Endothelial cell (in vitro differentiated cells): ENCODE data around the gene RAE1. TPM values are rescaled to one million over a fixed set of nuclear protein-coding genes. Genes with fewer than 3 reads are reported as not detected.

Experiments
- DNase-seq: peaks from one replicate; pipeline ENCODE4 v3.0.0; 2021; ENCODE audit warnings: low spot score
- H3K27ac Mint-ChIP-seq: one replicate; pipeline ENCODE4 v1.8.0; 2021; ENCODE audit warnings: mixed read lengths, inconsistent platforms; ENCODE audit not compliant: unreplicated experiment
- H3K27me3 Mint-ChIP-seq: one replicate; pipeline ENCODE4 v1.8.0; 2021; ENCODE audit warnings: mild to moderate bottlenecking, moderate library complexity, mixed read lengths, inconsistent platforms; ENCODE audit not compliant: unreplicated experiment
- H3K36me3 Mint-ChIP-seq: one replicate; pipeline ENCODE4 v1.8.0; 2021; ENCODE audit warnings: mild to moderate bottlenecking, low read depth, mixed read lengths, inconsistent platforms; ENCODE audit not compliant: unreplicated experiment
- H3K4me1 Mint-ChIP-seq: one replicate; pipeline ENCODE4 v1.8.0; 2021; ENCODE audit warnings: mild to moderate bottlenecking, mixed read lengths, inconsistent platforms; ENCODE audit not compliant: unreplicated experiment
- H3K4me3 Mint-ChIP-seq: one replicate; pipeline ENCODE4 v1.8.0; 2021; ENCODE audit warnings: mild to moderate bottlenecking, mixed read lengths, inconsistent platforms; ENCODE audit not compliant: unreplicated experiment
- H3K9me3 Mint-ChIP-seq: one replicate; pipeline ENCODE4 v1.8.0; 2021; ENCODE audit warnings: mixed read lengths, inconsistent platforms; ENCODE audit not compliant: unreplicated experiment
- CTCF ChIP-seq: fragments of 200-600 bp; sonication (generic); IDR thresholded peaks from one replicate; pipeline ENCODE4 v1.5.0; 2021; ENCODE audit warnings: antibody characterized with exemption; ENCODE audit not compliant: unreplicated experiment
- total RNA-seq: library from RNA; stranded (reverse); fragmentation: NEBNext Ultra II Directional; extraction: Animal tissue kit (Norgen Biotek cat#: 25700); gene quantifications from one replicate; pipeline ENCODE4 v1.2.1, GENCODE V29; 2021; ENCODE audit not compliant: unreplicated experiment

The RAE1 gene
- total RNA-seq, 1 donor from 2014 or later, result 32.1 TPM

DNA sequence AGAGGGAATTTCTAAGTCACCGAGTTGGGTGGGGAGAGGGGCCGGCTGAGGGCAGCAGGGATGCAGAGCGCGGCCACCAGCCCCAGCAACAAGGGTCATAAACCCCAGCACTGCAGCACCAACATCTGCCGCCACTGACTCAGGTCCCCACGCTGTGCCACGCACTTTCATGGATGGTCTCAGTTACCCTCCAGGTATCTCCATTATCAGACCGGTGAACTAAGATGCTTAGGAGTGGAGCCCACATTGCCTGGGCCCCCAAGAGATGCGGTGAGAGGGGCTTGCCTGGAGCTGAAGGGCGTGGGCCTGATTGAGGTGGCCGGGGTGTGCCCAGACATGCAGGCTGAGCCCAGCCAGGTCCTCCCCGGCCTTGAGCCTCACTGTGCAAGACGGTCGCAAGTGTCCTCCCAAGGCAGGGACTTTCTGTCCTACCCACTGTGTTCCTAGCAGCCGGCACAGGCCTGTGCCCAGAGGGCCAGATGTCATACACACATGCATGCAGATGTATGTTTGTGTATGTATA is 59.4 kb downstream of the RAE1 start:
- no peaks in the 10 kb centered on the region for H3K9me3 Mint-ChIP-seq

GRCh38 chr20:57410924-57411323 is 59.9 kb downstream of the RAE1 start:
- H3K4me1 Mint-ChIP-seq, result no peaks in the 10 kb centered on the region
- H3K27me3 Mint-ChIP-seq, result peaks cover 7% of the 10 kb centered on the region
- no peaks in the 10 kb centered on the region for H3K9me3 Mint-ChIP-seq
- H3K36me3 Mint-ChIP-seq, result no peaks in the 10 kb centered on the region
- DNase-seq, result no peak
- no peak overlapping the region for H3K27ac Mint-ChIP-seq
- TF ChIP-seq CTCF, result no peak
- no peak overlapping the region for H3K4me3 Mint-ChIP-seq

More for the DNA sequence above, 59.4 kb downstream of the RAE1 start:
- no peak for DNase-seq
- Mint-ChIP-seq H3K36me3 (no peaks in the 10 kb centered on the region), H3K27ac (no peak overlapping the region), H3K4me1 (no peaks in the 10 kb centered on the region), H3K4me3 (no peak overlapping the region), H3K27me3 (peaks cover 5% of the 10 kb centered on the region)
- TF ChIP-seq CTCF, result no peak

DNA sequence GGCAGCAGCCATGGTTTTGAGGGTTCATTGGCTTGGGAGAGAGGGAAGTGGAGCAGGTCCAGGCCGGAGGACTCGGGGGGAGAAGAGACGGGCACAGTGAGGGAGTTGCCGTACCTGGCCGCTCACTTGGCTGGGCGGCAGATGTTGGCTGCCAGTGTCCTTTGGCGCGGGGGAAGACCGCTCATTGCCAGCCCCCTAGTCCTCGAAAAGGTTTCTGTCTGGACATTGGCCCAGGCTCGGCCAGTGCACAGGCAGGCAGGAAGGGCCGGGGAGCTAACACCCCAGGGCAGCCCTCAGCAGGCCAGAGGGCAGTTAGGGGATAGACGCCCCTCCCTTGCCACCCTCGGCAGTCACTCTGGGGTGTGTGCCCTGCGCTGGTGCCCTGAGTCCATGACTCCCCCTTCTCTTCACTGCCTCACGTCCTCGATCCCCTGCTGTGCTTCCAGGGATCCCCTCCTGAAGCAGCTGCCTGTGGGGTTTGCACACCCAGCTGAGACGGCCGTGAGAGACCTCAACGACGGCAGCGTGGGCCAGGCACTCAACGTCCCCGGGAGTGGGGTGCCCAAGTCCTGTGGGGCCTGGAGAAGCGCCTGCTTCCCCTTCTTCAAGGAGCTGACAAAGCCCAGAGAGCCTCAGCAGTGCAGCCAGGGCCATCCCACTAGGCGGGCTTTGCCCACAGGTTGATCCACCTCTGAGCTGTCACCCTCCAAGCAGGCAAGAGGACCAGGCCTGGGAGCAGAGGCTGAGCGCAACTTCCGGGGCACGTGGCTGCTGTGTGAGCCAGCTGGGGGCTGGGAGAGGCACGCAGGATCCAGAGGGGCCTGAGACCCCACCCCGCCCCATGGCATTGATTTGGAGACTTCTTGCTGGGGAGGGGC is 60.6 kb downstream of the RAE1 start:
- peaks cover 9% of the 10 kb centered on the region for H3K27me3 Mint-ChIP-seq
- DNase-seq, result no peak
- no peaks in the 10 kb centered on the region for H3K4me1 Mint-ChIP-seq
- no peaks in the 10 kb centered on the region for H3K36me3 Mint-ChIP-seq
- H3K4me3 Mint-ChIP-seq, result no peak overlapping the region
- H3K27ac Mint-ChIP-seq, result no peak overlapping the region
- no peak for TF ChIP-seq CTCF
- no peaks in the 10 kb centered on the region for H3K9me3 Mint-ChIP-seq

GRCh38 chr20:57412347-57413029 is 61.4 kb downstream of the RAE1 start:
- no peak for DNase-seq
- H3K4me3 Mint-ChIP-seq, result no peak overlapping the region
- no peaks in the 10 kb centered on the region for H3K4me1 Mint-ChIP-seq
- H3K27me3 Mint-ChIP-seq, result peaks cover 8% of the 10 kb centered on the region
- TF ChIP-seq CTCF, result no peak
- H3K36me3 Mint-ChIP-seq, result no peaks in the 10 kb centered on the region
- no peaks in the 10 kb centered on the region for H3K9me3 Mint-ChIP-seq
- H3K27ac Mint-ChIP-seq, result no peak overlapping the region

- Mint-ChIP-seq H3K4me3 (no peak overlapping the region), H3K27me3 (peaks cover 6% of the 10 kb centered on the region), H3K27ac (no peak overlapping the region), H3K9me3 (no peaks in the 10 kb centered on the region), H3K36me3 (no peaks in the 10 kb centered on the region), H3K4me1 (no peaks in the 10 kb centered on the region)
- no peak for DNase-seq
- no peak for TF ChIP-seq CTCF
These were observed 62.9 kb downstream of the RAE1 start for GRCh38 chr20:57413986-57414385.
